Superior temporal gyrus (tissue), 1 donor: ENCODE measurements around the gene PLAU.
"Not testable (repeated sequence)": the region's sequence is repeated elsewhere in the genome, so short reads cannot be mapped to it uniquely, and the experiment has no call there.

Experiments
- DNase-seq: peaks from one replicate; pipeline ENCODE4 v3.0.0-alpha.2; 2016; ENCODE audit errors: extremely low spot score

PLAU gene

GRCh38 chr10:73898730-73899410 lies 12.1 kb upstream of the PLAU start:
- no peak for DNase-seq

DNA sequence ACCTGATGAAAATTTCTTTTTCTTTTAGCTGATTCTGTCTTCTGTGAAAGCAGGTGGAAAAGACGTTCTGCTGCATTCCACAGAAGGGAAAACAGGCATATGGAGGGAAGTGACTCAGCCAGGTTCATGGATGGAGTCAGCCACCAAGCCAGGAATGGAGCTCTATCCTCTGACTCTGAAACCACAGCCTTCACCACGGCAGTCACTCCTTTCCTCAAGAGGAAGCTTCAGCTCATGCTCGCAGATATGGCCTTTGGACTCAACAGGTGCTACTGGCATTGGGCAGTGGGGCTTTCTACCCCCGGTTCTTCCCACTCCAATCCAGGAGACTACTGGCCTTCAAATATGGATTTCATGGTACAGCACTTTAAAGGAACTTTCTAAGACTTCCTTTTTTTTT lies 11.5 kb upstream of the PLAU start:
- no peak for DNase-seq

GRCh38 chr10:73900064-73900463 lies 10.9 kb upstream of the PLAU start:
- DNase-seq = no peak

DNA sequence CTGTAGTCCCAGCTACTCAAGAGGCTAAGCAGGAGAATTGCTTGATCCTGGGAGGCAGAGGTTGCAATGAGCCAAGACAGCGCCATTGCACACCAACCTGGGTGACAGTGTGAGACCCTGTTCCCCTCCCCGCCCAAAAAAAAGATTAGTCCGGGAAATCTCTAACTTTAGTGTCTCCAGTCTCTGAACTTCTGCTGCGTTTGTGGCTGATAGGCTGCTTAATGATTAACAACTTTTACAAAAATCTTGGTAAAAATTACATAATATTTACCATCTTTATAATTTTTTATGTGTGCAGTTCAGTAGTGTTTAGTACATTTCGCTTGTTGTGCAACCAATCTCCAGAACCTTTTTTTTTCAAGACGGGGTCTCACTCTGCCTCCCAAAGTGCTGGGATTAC lies 9.7 kb upstream of the PLAU start:
- no peak for DNase-seq

DNA sequence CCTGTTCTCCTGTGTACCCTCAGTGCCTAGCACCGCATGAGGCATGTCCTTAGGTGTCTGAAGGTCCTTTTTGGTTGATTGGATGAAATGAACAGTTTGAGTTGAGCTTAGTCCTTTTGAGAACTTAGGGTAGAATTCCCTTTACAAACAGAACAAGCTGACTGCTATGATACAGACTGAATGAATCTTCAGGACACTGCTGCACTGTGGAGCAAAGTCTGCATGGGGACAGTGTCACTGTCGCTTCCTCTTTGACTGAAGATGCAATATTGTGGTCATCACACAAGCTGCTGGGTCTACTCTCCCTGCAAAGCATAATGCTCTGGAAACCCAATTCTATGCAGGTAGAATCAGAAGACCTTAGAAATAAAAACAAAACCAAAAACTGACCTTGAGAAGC lies 8.6 kb upstream of the PLAU start:
- DNase-seq = no peak

DNA sequence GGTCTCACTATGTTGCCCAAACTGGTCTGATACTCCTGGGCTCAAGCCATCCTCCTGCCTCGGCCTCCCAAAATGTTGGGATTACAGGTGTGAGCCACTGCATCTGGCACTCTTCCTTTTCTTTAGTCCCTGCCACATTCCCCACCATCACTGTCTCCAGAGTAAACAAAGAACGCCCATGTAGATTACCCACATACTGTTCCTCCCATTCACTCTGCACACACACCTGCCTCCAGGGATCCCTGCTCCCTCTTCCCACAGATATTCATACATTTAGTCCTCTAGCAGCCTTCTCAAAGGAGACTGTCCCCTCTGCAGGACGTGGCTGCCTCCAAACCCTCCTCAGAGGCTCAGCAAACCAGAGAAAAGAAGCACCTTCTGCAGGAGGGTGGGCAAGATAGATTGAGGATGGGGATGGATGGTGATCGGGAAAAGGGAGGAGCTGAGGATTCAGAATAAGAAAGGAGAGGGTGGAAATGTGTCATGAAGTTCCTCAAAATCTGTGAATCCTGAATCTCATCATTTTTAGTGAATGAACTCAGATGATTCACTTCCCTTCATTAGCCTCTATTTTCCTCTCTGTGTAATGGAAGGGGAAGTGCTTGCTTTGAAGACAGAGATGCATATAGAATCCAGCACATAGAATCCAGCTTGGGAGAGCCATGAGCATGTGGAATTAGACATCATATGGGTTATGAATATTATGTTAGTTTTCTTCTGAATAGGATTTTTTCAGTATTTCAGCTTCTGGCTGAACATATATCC lies 5.5 kb upstream of the PLAU start:
- DNase-seq = no peak

DNA sequence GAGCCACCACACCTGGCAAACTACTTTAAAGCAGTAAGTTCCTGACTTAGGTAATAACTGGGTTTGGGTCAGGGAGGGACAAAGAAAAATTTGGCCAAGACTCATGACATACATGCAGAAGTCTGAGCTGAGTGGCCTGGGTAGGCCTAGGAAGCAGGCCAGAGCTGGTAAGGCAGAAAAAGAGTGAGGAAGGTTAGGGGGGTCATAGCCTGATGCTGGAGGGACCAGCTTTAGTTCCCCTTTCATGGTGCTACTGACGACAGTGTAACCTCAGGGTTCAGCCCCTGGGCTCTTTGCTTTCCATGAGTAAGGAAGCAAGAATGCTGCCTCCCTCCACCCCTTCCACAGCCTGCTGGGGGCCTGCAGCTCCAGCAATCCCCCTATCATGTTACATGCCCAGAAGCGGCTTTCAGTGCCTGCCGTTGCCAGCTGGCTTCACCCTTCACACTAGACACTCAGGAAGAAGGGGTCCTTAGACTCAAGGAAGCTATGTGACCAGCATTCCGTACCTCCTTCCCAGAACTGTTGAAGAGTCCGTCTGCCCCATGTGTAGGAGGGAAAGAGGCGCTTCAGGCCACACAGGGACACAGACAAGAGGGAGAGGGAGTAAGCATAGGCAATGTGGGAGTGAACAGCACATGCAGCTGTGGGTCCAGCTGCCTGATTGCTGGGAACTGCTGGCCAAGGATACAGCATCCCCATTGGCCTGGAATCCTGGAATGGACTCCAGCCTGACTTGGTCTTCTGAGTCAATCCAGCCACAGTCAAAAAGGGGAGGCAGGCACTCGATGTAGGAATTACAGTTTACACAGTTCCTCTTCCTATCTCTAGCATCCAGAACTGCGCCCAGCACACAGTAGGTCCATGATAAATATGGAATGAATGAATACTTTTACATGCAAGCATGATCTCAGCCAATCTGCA lies 4.1 kb upstream of the PLAU start:
- no peak for DNase-seq

DNA sequence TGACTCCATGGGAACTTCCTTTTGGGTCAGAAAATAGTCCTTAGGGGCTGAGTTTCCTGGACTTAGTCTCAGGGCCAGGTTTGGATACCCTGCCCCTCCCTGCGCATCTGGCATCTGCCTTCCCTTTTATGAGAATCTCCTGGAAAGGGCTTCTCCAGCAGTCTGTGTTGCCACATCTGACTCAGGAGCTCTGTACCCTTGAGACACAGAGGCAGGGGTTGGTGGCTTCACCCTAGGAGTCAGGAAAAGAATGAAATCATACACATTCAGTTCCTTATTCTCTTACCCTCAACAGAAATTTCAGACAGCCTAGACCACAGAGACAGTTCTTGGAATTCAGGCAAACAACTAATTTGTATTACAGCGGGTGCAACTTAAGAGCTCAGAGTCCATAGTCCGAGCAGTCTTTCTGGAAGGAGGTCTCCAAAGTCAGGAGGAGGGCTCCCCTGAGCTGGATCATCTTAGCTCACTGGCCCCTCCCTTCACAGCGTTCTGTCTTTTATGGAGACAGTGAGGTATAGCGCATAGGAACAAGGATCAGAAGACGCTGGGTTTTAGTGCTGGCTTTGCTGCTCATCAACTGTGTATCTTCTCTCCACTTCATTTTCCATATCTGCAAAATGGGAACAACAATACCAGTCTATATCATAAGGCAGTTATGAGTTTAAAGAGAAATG lies 3.0 kb upstream of the PLAU start:
- no peak for DNase-seq

DNA sequence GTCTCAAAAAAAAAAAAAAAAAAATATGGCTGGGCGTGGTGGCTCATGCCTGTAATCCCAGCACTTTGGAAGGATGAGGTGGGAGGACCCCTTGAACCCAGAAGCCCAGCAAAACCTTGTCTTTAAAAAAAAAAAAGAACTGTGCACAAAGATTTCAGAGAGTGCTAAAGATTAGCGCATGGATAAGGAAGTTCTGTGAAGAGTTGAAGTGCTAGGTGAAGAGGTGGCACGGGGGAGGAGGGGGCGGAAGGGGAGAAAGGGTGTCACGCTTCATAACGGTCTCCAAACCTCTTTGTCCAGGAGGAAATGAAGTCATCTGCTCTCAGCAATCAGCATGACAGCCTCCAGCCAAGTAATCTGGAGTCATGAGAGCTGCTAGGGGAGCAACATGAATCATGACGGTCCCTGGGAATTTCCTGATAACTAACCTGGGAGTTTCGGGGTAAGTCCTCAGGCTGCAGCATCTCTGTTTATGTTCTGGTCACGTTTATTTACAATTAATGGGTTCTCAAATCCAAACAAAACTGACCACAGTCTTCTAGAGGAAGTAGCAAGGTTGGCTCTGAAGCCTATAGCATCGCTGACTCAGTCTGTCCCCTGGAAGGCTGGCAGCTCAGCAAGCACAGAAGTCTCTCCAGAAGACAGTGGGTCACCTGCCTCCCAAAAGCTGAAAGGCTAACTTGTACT lies 1.9 kb upstream of the PLAU start:
- DNase-seq = no peak

- no peak for DNase-seq
Measured at GRCh38 chr10:73909540-73910115, 1.3 kb upstream of the PLAU start.

DNA sequence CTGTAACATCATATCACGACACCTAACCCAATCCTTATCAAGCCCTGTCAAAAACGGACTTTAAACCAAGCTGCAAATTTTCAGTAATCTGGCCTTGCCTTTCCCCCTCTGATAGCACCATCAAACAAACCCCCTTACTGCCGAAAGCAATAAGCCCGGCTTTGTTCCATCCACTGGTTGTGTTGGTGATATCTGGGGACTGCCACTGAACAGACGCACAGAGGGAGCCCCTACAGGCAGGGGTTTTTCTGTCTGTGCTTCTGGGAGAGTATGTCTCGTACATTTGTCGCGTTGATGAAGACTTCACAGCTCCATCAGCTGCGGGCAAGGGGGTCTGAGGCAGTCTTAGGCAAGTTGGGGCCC lies 550 bp upstream of the PLAU start:
- no peak for DNase-seq

- no peak for DNase-seq
Measured at GRCh38 chr10:73911553-73912004, 647 bp downstream of the PLAU start.

- no peak for DNase-seq
Measured at GRCh38 chr10:73914036-73914435, 3.1 kb downstream of the PLAU start.

GRCh38 chr10:73915206-73915851 lies 4.4 kb downstream of the PLAU start:
- DNase-seq = no peak

GRCh38 chr10:73916761-73917470 lies 6.0 kb downstream of the PLAU start:
- no peak for DNase-seq

DNA sequence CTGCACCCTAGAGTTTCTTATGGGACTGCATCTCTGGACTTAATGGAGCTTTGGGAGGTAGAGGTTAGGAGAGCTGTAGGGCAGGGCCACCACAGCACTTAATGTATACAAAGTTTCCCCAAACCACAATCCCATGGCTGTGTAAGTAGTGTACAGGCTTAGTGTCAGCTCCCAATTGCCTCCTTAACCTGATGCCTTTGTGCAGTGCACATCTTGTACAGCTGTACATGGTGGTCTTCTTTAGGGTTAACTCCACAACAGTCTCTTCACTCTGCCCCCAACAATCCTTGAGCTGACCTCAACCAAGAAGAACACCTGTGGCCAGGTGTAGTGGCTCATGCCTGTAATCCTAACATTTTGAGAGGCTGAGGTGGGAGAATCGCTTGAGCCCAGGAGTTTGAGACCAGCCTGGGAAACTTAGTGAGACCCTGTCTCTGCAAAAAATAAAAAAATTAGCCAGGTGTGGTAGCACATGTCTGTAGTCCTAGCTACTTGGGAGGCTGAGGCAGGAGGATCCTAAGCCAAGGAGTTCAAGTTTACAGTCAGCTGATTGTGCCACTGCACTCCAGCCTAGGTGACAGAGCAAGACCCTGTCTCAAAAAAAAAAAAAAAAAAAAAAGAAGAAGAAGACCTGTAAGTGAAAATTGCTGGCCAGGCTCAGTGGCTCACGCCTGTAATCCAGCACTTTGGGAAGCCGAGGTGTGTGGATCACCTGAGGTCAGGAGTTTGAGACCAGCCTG lies 6.8 kb downstream of the PLAU start:
- no peak for DNase-seq

- not testable (repeated sequence) for DNase-seq
Measured at GRCh38 chr10:73919481-73919880, 8.5 kb downstream of the PLAU start.

DNA sequence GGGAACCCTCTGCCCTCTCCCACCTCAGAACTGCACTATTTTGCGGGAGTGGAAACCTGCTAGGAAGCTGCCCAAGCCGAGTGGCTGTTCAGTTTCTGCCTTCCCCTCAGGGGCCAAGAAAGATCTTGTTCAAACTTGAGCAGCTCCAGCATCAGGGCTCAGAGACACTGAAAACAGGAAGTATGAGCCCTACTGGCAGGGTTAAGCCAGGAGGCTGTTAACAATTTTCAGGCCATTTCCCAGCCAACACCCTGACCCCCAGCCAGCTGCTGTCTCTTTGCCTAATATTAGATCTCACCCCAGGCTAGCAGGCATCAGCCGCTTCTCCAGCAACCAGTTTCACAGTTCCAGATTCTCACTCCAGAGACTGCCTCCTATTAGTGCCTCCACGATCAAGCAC lies 9.2 kb downstream of the PLAU start:
- DNase-seq = no peak
